HCT116 (cell line): Measurements from ENCODE around the gene DYNC1LI1. TPM values are rescaled to one million over a fixed set of nuclear protein-coding genes. Genes with fewer than 3 reads are reported as not detected.

Experiments used
- ATAC-seq: fragments of 200-7000 bp; cut with Tn5 transposase; 2 replicates; pipeline ENCODE4 v1.9.1; 2020; ENCODE audit warnings: mild to moderate bottlenecking, moderate library complexity
- BruUV-seq: library from RNA; stranded (reverse); fragments of 400-500 nt; replicated peaks from 2 replicates; lab custom pipeline; 2021; lab: Mats Ljungman, UMichigan
- CTCF ChIA-PET: fragments of 300-600 bp; sonication (Branson Sonifier 250); formaldehyde crosslinking; loops from one replicate; lab custom pipeline; 2021; ENCODE audit warnings: antibody characterized with exemption; lab: Charles Lee
- POLR2A ChIA-PET: fragments of 300-600, 350-600 bp; sonication (Branson Sonifier 250); formaldehyde crosslinking; loops from one replicate; lab custom pipeline; 2021; ENCODE audit warnings: antibody characterized with exemption; lab: Charles Lee
- RAD21 ChIA-PET, 2 experiments: fragments of 300-600 bp; sonication (Branson Sonifier 250); formaldehyde crosslinking; loops; one replicate each; lab custom pipeline; 2023; ENCODE audit warnings: low total read pairs in 2 of 2; ENCODE audit not compliant: uncharacterized antibody in 2 of 2, unreplicated experiment in 2 of 2, low non-redundant PET in 1 of 2; lab: Charles Lee
- DNase-seq: peaks from one replicate; pipeline ENCODE4 v3.0.0-alpha.2; 2010; ENCODE audit warnings: low read depth, low spot score
- H2AFZ ChIP-seq: fragments of 200-600 bp; shearing (Covaris generic), sonication (generic); 2 replicates; pipeline ENCODE4 v1.6.1; 2017; ENCODE audit warnings: low read depth, mixed run types, mixed read lengths, antibody characterized with exemption, low read length; ENCODE audit not compliant: poor library complexity, severe bottlenecking
- H3K27ac ChIP-seq: 2 replicates; pipeline ENCODE4 v1.5.1; 2012; ENCODE audit warnings: low read depth, low read length
- H3K27me3 ChIP-seq: fragments of 200-600 bp; sonication (generic); 2 replicates; pipeline ENCODE4 v1.6.1; 2016; ENCODE audit warnings: mixed run types, low read length, mixed read lengths; ENCODE audit not compliant: insufficient read depth
- H3K36me3 ChIP-seq, 2 experiments: fragments of 200-500 bp in 1 of 2; fragments of 200-600 bp in 1 of 2; sonication (Bioruptor generic) in 1 of 2; sonication (generic) in 1 of 2; 2 replicates each; pipeline versions ENCODE4 v1.5.1 to v1.6.1; 2014 to 2016; ENCODE audit warnings: low read length in 2 of 2, inconsistent platforms in 1 of 2, mixed read lengths in 1 of 2, mixed run types in 1 of 2; ENCODE audit not compliant: insufficient read depth in 2 of 2, control insufficient read depth in 1 of 2
- H3K4me1 ChIP-seq, 2 experiments: fragments of 200-600 bp in 1 of 2; sonication (generic) in 1 of 2; 2 replicates each; pipeline versions ENCODE4 v1.5.1 to v1.6.1; 2012 to 2017; ENCODE audit warnings: low read length in 2 of 2, inconsistent platforms in 1 of 2, mild to moderate bottlenecking in 1 of 2, mixed read lengths in 1 of 2, mixed run types in 1 of 2, moderate library complexity in 1 of 2; ENCODE audit not compliant: insufficient read depth in 2 of 2, control insufficient read depth in 1 of 2
- H3K4me2 ChIP-seq: fragments of 200-600 bp; sonication (generic); 2 replicates; pipeline ENCODE4 v1.6.1; 2017; ENCODE audit warnings: mixed run types, low read length, mixed read lengths
- H3K4me3 ChIP-seq, 2 experiments: fragments of 200-600 bp in 1 of 2; sonication (generic) in 1 of 2; replicated peaks in 1 of 2; 2 replicates each; pipeline ENCODE4 v1.5.1; 2011 to 2016; ENCODE audit warnings: low read length in 2 of 2, control low read depth in 1 of 2, low read depth in 1 of 2, mild to moderate bottlenecking in 1 of 2, mixed read lengths in 1 of 2, mixed run types in 1 of 2
- H3K79me2 ChIP-seq: fragments of 200-600 bp; sonication (generic); 2 replicates; pipeline ENCODE4 v1.6.1; 2017; ENCODE audit warnings: mild to moderate bottlenecking, mixed run types, low read length, moderate library complexity, mixed read lengths; ENCODE audit not compliant: insufficient read depth
- H3K9ac ChIP-seq: fragments of 200-600 bp; sonication (generic); 2 replicates; pipeline ENCODE4 v1.6.1; 2016; ENCODE audit warnings: low read length, mixed read lengths
- H3K9me2 ChIP-seq: fragments of 200-600 bp; sonication (generic), shearing (Covaris generic); 2 replicates; pipeline ENCODE4 v1.6.1; 2017; ENCODE audit warnings: mixed run types, mild to moderate bottlenecking, moderate library complexity; ENCODE audit not compliant: insufficient read depth
- H3K9me3 ChIP-seq, 2 experiments: fragments of 200-500 bp in 1 of 2; fragments of 200-600 bp in 1 of 2; sonication (Bioruptor generic) in 1 of 2; sonication (generic) in 1 of 2; 2 replicates each; pipeline ENCODE4 v1.6.1; 2014 to 2017; ENCODE audit warnings: low read length in 2 of 2, mixed read lengths in 2 of 2, inconsistent platforms in 1 of 2, low read depth in 1 of 2, mild to moderate bottlenecking in 1 of 2, mixed run types in 1 of 2, moderate library complexity in 1 of 2; ENCODE audit not compliant: control insufficient read depth in 1 of 2, insufficient read depth in 1 of 2
- H4K20me1 ChIP-seq: fragments of 200-600 bp; sonication (generic), shearing (Covaris generic); 2 replicates; pipeline ENCODE4 v1.6.1; 2017; ENCODE audit warnings: mixed run types, mild to moderate bottlenecking, moderate library complexity; ENCODE audit not compliant: insufficient read depth
- CTCF ChIP-seq, 3 experiments: fragments of 200-600 bp in 1 of 3; sonication (generic) in 1 of 3; IDR thresholded peaks in 2 of 3; conservative IDR thresholded peaks in 1 of 3; 2 replicates each; pipeline ENCODE4 v1.5.1; 2012 to 2017; ENCODE audit warnings: low read depth in 2 of 3, low read length in 2 of 3, antibody characterized with exemption in 1 of 3, borderline replicate concordance in 1 of 3, control low read depth in 1 of 3, mild to moderate bottlenecking in 1 of 3, mixed read lengths in 1 of 3, mixed run types in 1 of 3, moderate library complexity in 1 of 3; ENCODE audit not compliant: insufficient read depth in 1 of 3
- EGR1 ChIP-seq: IDR thresholded peaks from 2 replicates; pipeline ENCODE4 v1.6.1; 2012; ENCODE audit warnings: low read depth
- ELF1 ChIP-seq: IDR thresholded peaks from 2 replicates; pipeline ENCODE4 v1.6.1; 2012; ENCODE audit warnings: low read depth, borderline replicate concordance
- SP1 ChIP-seq: IDR thresholded peaks from 2 replicates; pipeline ENCODE4 v1.6.1; 2012; ENCODE audit warnings: low read depth
- YY1 ChIP-seq: IDR thresholded peaks from 2 replicates; pipeline ENCODE4 v1.6.1; 2011; ENCODE audit warnings: low read length, low read depth, moderate library complexity, mild to moderate bottlenecking; ENCODE audit not compliant: insufficient replicate concordance; ENCODE audit errors: extremely low read depth
- ZBTB33 ChIP-seq: IDR thresholded peaks from 2 replicates; pipeline ENCODE4 v1.6.1; 2011; ENCODE audit warnings: mild to moderate bottlenecking, low read length, moderate library complexity; ENCODE audit not compliant: insufficient replicate concordance; ENCODE audit errors: extremely low read depth
- ZNF274 ChIP-seq: fragments of 200-500 bp; sonication (Bioruptor generic); IDR thresholded peaks from 2 replicates; pipeline ENCODE4 v1.6.1; 2014; ENCODE audit warnings: mild to moderate bottlenecking, low read depth, low read length, inconsistent platforms
- intact Hi-C: fragments of 100-400 bp; cut with micrococcal nuclease; formaldehyde crosslinking; loops from 2 replicates; pipeline ENCODE4 v1.10.0; 2022
- total RNA-seq: library from RNA; stranded (reverse); gene quantifications from one replicate; pipeline ENCODE4 v1.2.1, GENCODE V29; 2021; ENCODE audit not compliant: unreplicated experiment

The DYNC1LI1 gene
- total RNA-seq, 1 experiment from 2014 or later = 39.4 TPM

GRCh38 chr3:32495609-32496008 is 75.0 kb downstream of the DYNC1LI1 start:
- no peaks in the 10 kb centered on the region for H3K27me3 ChIP-seq
- BruUV-seq = no TSS peak
- POLR2A ChIA-PET = no interaction called here
- no peaks in the 10 kb centered on the region; the same call in 1 of the 2 replicates for H4K20me1 ChIP-seq
- no peak overlapping the region for H3K4me3 ChIP-seq
- H3K9me2 ChIP-seq = no peaks in the 10 kb centered on the region
- TF ChIP-seq YY1 (no peak), CTCF (IDR thresholded peaks at IDR 0.05 in 2 of 3, conservative IDR thresholded peaks at IDR 0.05 in 1 of 3; ENCODE audit: borderline replicate concordance in 1 of 3, insufficient read depth in 1 of 3, low read depth in 2 of 3, low read length in 2 of 3) (no peak), SP1 (no peak), ZBTB33 (no peak), EGR1 (no peak), ELF1 (no peak), ZNF274 (no peak)
- no peak overlapping the region for H3K9ac ChIP-seq
- H3K27ac ChIP-seq = no peak overlapping the region
- no peak overlapping the region for H3K4me2 ChIP-seq
- H2AFZ ChIP-seq = no peak overlapping the region
- no peaks in the 10 kb centered on the region for H3K9me3 ChIP-seq
- H3K79me2 ChIP-seq = peaks cover 9% of the 10 kb centered on the region; the same call in 1 of the 2 replicates
- peaks cover 4% of the 10 kb centered on the region in 2 experiments; a peak in 1 of 4 replicates for H3K4me1 ChIP-seq
- CTCF ChIA-PET = interaction anchor here (1.3 to 1.4 kb wide), 2 partner anchors 11 to 121 kb away, joined by 3 to 4 read pairs; no protein-coding TSS in a partner anchor
- RAD21 ChIA-PET = no interaction called here
- no peak for ATAC-seq
- H3K36me3 ChIP-seq = no peaks in the 10 kb centered on the region
- DNase-seq = no peak
- intact Hi-C loops = no loop called here
